Activated T-cell treated with anti-CD3 and anti-CD28 coated beads, Interleukin-2, amount 50 U/mL, for 4 hours (primary cell): ENCODE measurements around the gene PUS7. TPM values are rescaled to one million over a fixed set of nuclear protein-coding genes. Genes with fewer than 3 reads are reported as not detected.

Experiments
- total RNA-seq, 3 donors: library from RNA; stranded (reverse); gene quantifications; one replicate each; pipeline ENCODE4 v1.2.1, GENCODE V29; 2021

The PUS7 gene
- total RNA-seq, 3 donors from 2014 or later, result 34.4 to 53.9 (median 41.4) TPM

Other genes with a start within 250 kb of the PUS7 start
- gene SRPK2, start 133.3 kb downstream of the PUS7 start, total RNA-seq, result 10 to 100 TPM; 29.6 to 32.2 (median 30.0) TPM
- 10 to 100 TPM; 31.3 to 34.1 (median 31.5) TPM for gene RINT1, start 9.9 kb upstream of the PUS7 start, total RNA-seq
- not detected for gene EFCAB10, start 59.2 kb upstream of the PUS7 start, total RNA-seq